Osteoblast (primary cell): Measurements from ENCODE around the gene ID3. TPM values are rescaled to one million over a fixed set of nuclear protein-coding genes. Genes with fewer than 3 reads are reported as not detected.

ENCODE experiments used
- DNase-seq: peaks from one replicate; pipeline ENCODE4 v3.0.0; 2011; ENCODE audit warnings: low spot score, mixed read lengths; ENCODE audit not compliant: insufficient read length; ENCODE audit errors: missing footprints
- H2AFZ ChIP-seq: 2 replicates; pipeline ENCODE4 v1.6.0; 2011; ENCODE audit warnings: mild to moderate bottlenecking, low read length
- H3K27ac ChIP-seq: 2 replicates; pipeline ENCODE4 v1.5.1; 2011; ENCODE audit warnings: mild to moderate bottlenecking, low read depth, low read length, moderate library complexity
- H3K27me3 ChIP-seq: 2 replicates; pipeline ENCODE4 v1.6.0; 2012; ENCODE audit warnings: mild to moderate bottlenecking, control low read depth, inconsistent platforms, low read length, moderate library complexity; ENCODE audit not compliant: insufficient read depth
- H3K36me3 ChIP-seq: 2 replicates; pipeline ENCODE4 v1.5.1; 2011; ENCODE audit warnings: mild to moderate bottlenecking, low read length, control low read depth, moderate library complexity; ENCODE audit not compliant: insufficient read depth
- H3K4me1 ChIP-seq: 2 replicates; pipeline ENCODE4 v1.5.1; 2011; ENCODE audit warnings: mild to moderate bottlenecking, low read length, control low read depth, moderate library complexity; ENCODE audit not compliant: insufficient read depth
- H3K4me2 ChIP-seq: 2 replicates; pipeline ENCODE4 v1.6.0; 2011; ENCODE audit warnings: mild to moderate bottlenecking, low read length; ENCODE audit not compliant: insufficient read depth
- H3K4me3 ChIP-seq: fragments of 200-600 bp; sonication (generic); 3 replicates; pipeline ENCODE4 v1.5.1; 2012; ENCODE audit warnings: mild to moderate bottlenecking, low read length, inconsistent platforms; ENCODE audit not compliant: insufficient read depth
- H3K79me2 ChIP-seq: 2 replicates; pipeline ENCODE4 v1.6.0; 2012; ENCODE audit warnings: mild to moderate bottlenecking, low read length, control low read depth, inconsistent platforms; ENCODE audit not compliant: insufficient read depth
- H3K9me3 ChIP-seq: 2 replicates; pipeline ENCODE4 v1.5.1; 2011; ENCODE audit warnings: low read depth, low read length, control low read depth
- H4K20me1 ChIP-seq: 2 replicates; pipeline ENCODE4 v1.6.0; 2012; ENCODE audit warnings: mild to moderate bottlenecking, low read length, control low read depth; ENCODE audit not compliant: insufficient read depth
- total RNA-seq: library from RNA; depleted of rRNA; stranded (reverse); fragments of >200 nt; gene quantifications from 2 replicates; pipeline ENCODE4 v1.2.3, GENCODE V29; 2012
- TF ChIP-seq, protein P1 (sequence below): IDR thresholded peaks from 2 replicates; pipeline ENCODE4 v1.5.1; 2011; ENCODE audit warnings: mild to moderate bottlenecking, low read depth, low read length, moderate library complexity; ENCODE audit errors: extremely low read depth

The ID3 gene
- total RNA-seq, 1 donor, result 240 TPM

DNA sequence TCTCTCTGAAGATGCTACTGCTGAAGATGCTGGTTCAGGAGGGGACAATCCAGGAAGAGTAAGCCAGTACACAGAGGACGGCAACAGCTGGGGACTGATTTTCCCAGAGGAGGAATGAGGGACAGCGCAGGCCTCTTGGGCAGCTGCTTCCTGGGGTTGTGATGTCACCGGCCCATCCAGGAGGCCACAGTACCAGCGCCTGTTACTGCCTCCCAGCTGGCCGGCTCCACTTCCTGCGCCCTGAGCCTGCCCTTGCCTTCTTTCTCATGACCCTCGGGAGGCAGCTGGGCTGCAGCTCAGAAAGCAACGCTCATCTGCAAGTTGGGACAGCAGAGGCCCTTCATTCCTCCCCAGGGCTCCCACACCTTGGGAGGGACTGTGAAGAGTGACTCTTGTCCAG is 21.9 kb upstream of the ID3 start:
- no peaks in the 10 kb centered on the region for H3K36me3 ChIP-seq
- H4K20me1 ChIP-seq, result no peaks in the 10 kb centered on the region
- no peaks in the 10 kb centered on the region for H3K9me3 ChIP-seq
- H2AFZ ChIP-seq, result peak overlapping the region; percentile 66
- no peak overlapping the region for H3K4me2 ChIP-seq
- H3K27ac ChIP-seq, result peak overlapping the region; percentile 11
- DNase-seq, result no peak
- H3K79me2 ChIP-seq, result no peaks in the 10 kb centered on the region
- no peak overlapping the region for H3K4me3 ChIP-seq
- peaks cover 37% of the 10 kb centered on the region for H3K4me1 ChIP-seq
- TF ChIP-seq, protein P1, sequence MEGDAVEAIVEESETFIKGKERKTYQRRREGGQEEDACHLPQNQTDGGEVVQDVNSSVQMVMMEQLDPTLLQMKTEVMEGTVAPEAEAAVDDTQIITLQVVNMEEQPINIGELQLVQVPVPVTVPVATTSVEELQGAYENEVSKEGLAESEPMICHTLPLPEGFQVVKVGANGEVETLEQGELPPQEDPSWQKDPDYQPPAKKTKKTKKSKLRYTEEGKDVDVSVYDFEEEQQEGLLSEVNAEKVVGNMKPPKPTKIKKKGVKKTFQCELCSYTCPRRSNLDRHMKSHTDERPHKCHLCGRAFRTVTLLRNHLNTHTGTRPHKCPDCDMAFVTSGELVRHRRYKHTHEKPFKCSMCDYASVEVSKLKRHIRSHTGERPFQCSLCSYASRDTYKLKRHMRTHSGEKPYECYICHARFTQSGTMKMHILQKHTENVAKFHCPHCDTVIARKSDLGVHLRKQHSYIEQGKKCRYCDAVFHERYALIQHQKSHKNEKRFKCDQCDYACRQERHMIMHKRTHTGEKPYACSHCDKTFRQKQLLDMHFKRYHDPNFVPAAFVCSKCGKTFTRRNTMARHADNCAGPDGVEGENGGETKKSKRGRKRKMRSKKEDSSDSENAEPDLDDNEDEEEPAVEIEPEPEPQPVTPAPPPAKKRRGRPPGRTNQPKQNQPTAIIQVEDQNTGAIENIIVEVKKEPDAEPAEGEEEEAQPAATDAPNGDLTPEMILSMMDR, result no peak
- H3K27me3 ChIP-seq, result no peaks in the 10 kb centered on the region

DNA sequence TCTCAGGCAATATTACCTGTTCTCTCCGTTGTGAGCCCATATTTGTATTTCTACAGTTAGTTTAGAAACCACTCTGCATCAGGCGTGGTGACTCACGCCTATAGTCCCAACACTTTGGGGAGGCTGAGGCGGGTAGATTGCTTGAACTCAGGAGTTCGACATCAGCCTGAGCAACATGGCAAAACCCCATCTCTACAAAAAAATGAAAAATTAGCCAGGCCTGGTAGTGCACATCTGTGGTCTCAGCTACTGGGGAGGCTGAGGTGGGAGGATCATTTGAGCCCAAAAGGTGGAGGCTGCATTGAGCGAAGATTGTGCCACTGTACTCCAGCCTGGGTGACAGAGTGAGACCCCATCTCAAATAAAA is 19.7 kb upstream of the ID3 start:
- Histone ChIP-seq H3K36me3 (no peaks in the 10 kb centered on the region), H2AFZ (no peak overlapping the region), H3K9me3 (no peaks in the 10 kb centered on the region), H3K4me1 (peaks cover 43% of the 10 kb centered on the region), H3K27ac (peak overlapping the region; percentile 93), H4K20me1 (no peaks in the 10 kb centered on the region), H3K4me3 (no peak overlapping the region), H3K79me2 (no peaks in the 10 kb centered on the region), H3K4me2 (no peak overlapping the region), H3K27me3 (no peaks in the 10 kb centered on the region)
- no peak for DNase-seq
- TF ChIP-seq, protein P1, result no peak

DNA sequence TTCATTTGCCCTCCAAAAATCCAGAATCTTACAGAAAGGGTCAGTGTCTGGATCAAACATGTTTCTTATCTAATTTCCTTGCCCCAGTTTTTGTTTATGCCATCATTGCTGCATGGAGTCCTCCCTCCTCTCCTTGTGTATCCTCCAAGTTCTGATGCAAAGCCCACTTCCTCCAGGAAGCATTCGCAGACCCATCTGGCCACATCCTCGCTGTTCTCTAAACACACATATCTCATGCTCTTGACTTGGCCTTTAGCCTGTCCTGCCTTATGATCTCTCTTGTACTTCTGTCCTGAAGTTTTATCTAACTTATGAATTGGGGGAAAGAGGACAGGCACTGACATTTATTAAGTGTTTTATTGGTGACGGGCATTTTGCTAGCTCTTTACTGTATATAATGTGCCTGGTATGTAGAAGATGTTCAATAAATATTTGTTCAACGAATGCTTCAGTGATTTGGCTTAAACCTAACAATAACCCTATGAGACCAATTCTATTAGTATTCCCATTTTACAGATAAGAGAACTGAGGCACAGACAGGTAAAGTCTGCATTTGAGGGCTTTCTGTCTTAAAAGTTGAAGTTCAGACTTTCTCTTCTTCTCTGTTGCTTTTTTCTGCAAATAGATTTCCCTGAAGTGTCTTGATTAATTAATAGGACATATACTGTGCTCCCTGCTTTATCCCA is 19.2 kb upstream of the ID3 start:
- Histone ChIP-seq H3K36me3 (no peaks in the 10 kb centered on the region), H3K9me3 (no peaks in the 10 kb centered on the region), H3K79me2 (no peaks in the 10 kb centered on the region), H3K4me1 (peaks cover 43% of the 10 kb centered on the region), H3K27ac (peak overlapping the region; percentile 93), H2AFZ (peak overlapping the region; percentile 48), H3K4me3 (no peak overlapping the region), H3K27me3 (no peaks in the 10 kb centered on the region), H4K20me1 (no peaks in the 10 kb centered on the region), H3K4me2 (peak overlapping the region; percentile 76)
- TF ChIP-seq, protein P1, result no peak
- no peak for DNase-seq

DNA sequence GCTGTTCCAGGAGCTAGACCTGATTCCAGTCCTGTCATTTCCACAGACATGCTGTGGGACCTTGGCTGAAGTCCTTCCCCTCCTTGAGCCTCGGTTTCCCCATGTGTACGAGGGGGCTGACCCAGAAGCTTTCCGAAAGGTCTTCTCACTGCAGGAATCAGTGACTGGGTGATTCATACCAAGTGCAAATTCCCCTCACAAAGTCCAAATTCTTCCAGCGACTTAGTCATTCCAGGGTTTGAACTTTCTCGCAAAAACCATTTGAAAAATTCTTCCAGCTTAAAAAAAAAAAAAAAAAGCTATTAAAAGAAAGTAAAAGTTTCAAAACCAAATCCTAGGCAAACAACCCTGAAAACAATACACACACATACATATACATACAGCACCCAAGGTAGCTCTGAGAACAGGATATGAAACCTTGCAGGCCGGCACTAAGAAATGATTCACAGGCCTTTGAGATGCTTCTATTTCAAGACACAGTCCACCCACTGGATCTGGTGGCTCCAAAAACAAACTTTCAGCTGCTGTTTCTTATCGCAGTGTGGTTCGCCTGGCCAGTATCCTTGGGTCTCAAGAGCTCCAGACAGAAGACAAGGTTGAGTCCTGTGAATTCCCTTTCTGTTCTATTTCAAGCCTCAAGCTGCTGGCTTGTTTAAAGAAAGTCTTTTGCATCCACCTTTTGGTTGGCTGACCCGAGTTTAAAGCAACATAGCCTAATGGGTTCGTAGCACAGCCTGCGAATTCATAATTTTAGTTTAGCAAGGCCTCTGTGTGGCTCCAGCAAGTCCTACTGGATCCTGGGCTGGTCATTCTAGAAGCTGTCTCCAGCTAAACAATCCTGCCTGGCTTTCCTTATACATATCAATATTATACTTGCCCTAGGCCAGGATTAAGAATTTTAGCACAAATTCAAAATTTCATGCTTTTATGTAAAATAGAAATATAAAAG is 18.0 kb upstream of the ID3 start:
- no peaks in the 10 kb centered on the region for H3K36me3 ChIP-seq
- no peaks in the 10 kb centered on the region for H3K27me3 ChIP-seq
- peak overlapping the region; percentile 93 for H3K27ac ChIP-seq
- H3K79me2 ChIP-seq, result no peaks in the 10 kb centered on the region
- H3K9me3 ChIP-seq, result no peaks in the 10 kb centered on the region
- H3K4me3 ChIP-seq, result peak overlapping the region; percentile 58
- TF ChIP-seq, protein P1, result no peak
- no peak overlapping the region for H2AFZ ChIP-seq
- peaks cover 43% of the 10 kb centered on the region for H3K4me1 ChIP-seq
- H3K4me2 ChIP-seq, result peak overlapping the region; percentile 76
- no peaks in the 10 kb centered on the region for H4K20me1 ChIP-seq
- DNase-seq, result peak; percentile 85
